Activated CD8-positive, alpha-beta memory T cell treated with anti-CD3 and anti-CD28 coated beads for 36 hours (primary cell): ENCODE measurements around the gene PDLIM5. TPM values are rescaled to one million over a fixed set of nuclear protein-coding genes. Genes with fewer than 3 reads are reported as not detected.
"Not testable (repeated sequence)": the region's sequence is repeated elsewhere in the genome, so short reads cannot be mapped to it uniquely, and the experiment has no call there.

Experiments
- CTCF ChIA-PET: fragments of 350-600 bp; sonication (Branson Sonifier 250); formaldehyde crosslinking; loops from one replicate; lab custom pipeline; 2021; ENCODE audit warnings: antibody characterized with exemption; lab: Charles Lee
- POLR2A ChIA-PET: fragments of 350-600 bp; sonication (Branson Sonifier 250); formaldehyde crosslinking; loops from one replicate; lab custom pipeline; 2021; ENCODE audit warnings: antibody characterized with exemption; lab: Charles Lee
- total RNA-seq, 2 experiments: library from RNA; stranded (reverse); gene quantifications; one replicate each; pipeline ENCODE4 v1.2.3, GENCODE V29; 2021

PDLIM5 gene
- total RNA-seq, 2 experiments from 2014 or later, result 23.0 to 23.5 TPM

GRCh38 chr4:94480362-94480951 is 28.7 kb downstream of the PDLIM5 start:
- CTCF ChIA-PET, result no interaction called here

GRCh38 chr4:94483895-94484294 is 32.2 kb downstream of the PDLIM5 start:
- CTCF ChIA-PET, result no interaction called here
- POLR2A ChIA-PET, result no interaction called here

More at GRCh38 chr4:94480362-94480951, 28.7 kb downstream of the PDLIM5 start:
- POLR2A ChIA-PET, result no interaction called here

GRCh38 chr4:94484818-94485217 is 33.1 kb downstream of the PDLIM5 start:
- ChIA-PET CTCF (no interaction called here), POLR2A (no interaction called here)

- ChIA-PET CTCF (no interaction called here), POLR2A (no interaction called here)
Measured at GRCh38 chr4:94486372-94486801, 34.6 kb downstream of the PDLIM5 start.

- ChIA-PET CTCF (no interaction called here), POLR2A (no interaction called here)
Measured at GRCh38 chr4:94488670-94489069, 36.9 kb downstream of the PDLIM5 start.

- ChIA-PET POLR2A (no interaction called here), CTCF (no interaction called here)
Measured at GRCh38 chr4:94489098-94489497, 37.4 kb downstream of the PDLIM5 start.

- ChIA-PET CTCF (interaction anchor here (0.6 kb wide), 1 partner anchor 84 kb away, joined by 3 read pairs; no protein-coding TSS in a partner anchor), POLR2A (no interaction called here)
Measured at GRCh38 chr4:94490437-94490836, 38.7 kb downstream of the PDLIM5 start.

- ChIA-PET CTCF (no interaction called here), POLR2A (no interaction called here)
Measured at GRCh38 chr4:94491322-94491721, 39.6 kb downstream of the PDLIM5 start.

GRCh38 chr4:94495408-94495807 is 43.7 kb downstream of the PDLIM5 start:
- CTCF ChIA-PET, result no interaction called here
- POLR2A ChIA-PET, result no interaction called here

GRCh38 chr4:94497690-94498089 is 45.9 kb downstream of the PDLIM5 start:
- POLR2A ChIA-PET, result no interaction called here
- CTCF ChIA-PET, result interaction anchor here (0.6 kb wide), 1 partner anchor 229 kb away, joined by 4 read pairs; no protein-coding TSS in a partner anchor

GRCh38 chr4:94498502-94498901 is 46.8 kb downstream of the PDLIM5 start:
- POLR2A ChIA-PET, result no interaction called here
- CTCF ChIA-PET, result no interaction called here

- CTCF ChIA-PET, result no interaction called here
- POLR2A ChIA-PET, result no interaction called here
Measured at GRCh38 chr4:94500685-94501084, 48.9 kb downstream of the PDLIM5 start.

- ChIA-PET POLR2A (no interaction called here), CTCF (no interaction called here)
Measured at GRCh38 chr4:94504545-94504944, 52.8 kb downstream of the PDLIM5 start.

- ChIA-PET CTCF (no interaction called here), POLR2A (no interaction called here)
Measured at GRCh38 chr4:94506822-94507221, 55.1 kb downstream of the PDLIM5 start.

- ChIA-PET POLR2A (no interaction called here), CTCF (no interaction called here)
Measured at GRCh38 chr4:94507281-94507680, 55.5 kb downstream of the PDLIM5 start.

GRCh38 chr4:94507708-94508107 is 56.0 kb downstream of the PDLIM5 start:
- CTCF ChIA-PET, result no interaction called here
- POLR2A ChIA-PET, result no interaction called here

GRCh38 chr4:94508296-94508695 is 56.6 kb downstream of the PDLIM5 start:
- ChIA-PET POLR2A (no interaction called here), CTCF (no interaction called here)

GRCh38 chr4:94508806-94509205 is 57.1 kb downstream of the PDLIM5 start:
- ChIA-PET CTCF (no interaction called here), POLR2A (no interaction called here)

- POLR2A ChIA-PET, result no interaction called here
- CTCF ChIA-PET, result no interaction called here
Measured at GRCh38 chr4:94511591-94511990, 59.8 kb downstream of the PDLIM5 start.

- CTCF ChIA-PET, POLR2A ChIA-PET: not testable (repeated sequence)
Measured at GRCh38 chr4:94513532-94513931, 61.8 kb downstream of the PDLIM5 start.

GRCh38 chr4:94515365-94515764 is 63.6 kb downstream of the PDLIM5 start:
- CTCF ChIA-PET, result no interaction called here
- POLR2A ChIA-PET, result no interaction called here

- ChIA-PET POLR2A (no interaction called here), CTCF (no interaction called here)
Measured at GRCh38 chr4:94516067-94516466, 64.3 kb downstream of the PDLIM5 start.
